Panc1 (cell line): ENCODE measurements around the gene LDLRAD4. TPM values are rescaled to one million over a fixed set of nuclear protein-coding genes. Genes with fewer than 3 reads are reported as not detected.

Source experiments
- ATAC-seq: fragments of 200-7000 bp; cut with Tn5 transposase; 2 replicates; pipeline ENCODE4 v1.9.1; 2020; ENCODE audit warnings: mild to moderate bottlenecking, moderate library complexity
- BruUV-seq: library from RNA; stranded (reverse); fragments of 400-500 nt; replicated peaks from 2 replicates; lab custom pipeline; 2021; lab: Mats Ljungman, UMichigan
- CTCF ChIA-PET: fragments of 300-600 bp; sonication (Branson Sonifier 250); formaldehyde crosslinking; loops from one replicate; lab custom pipeline; 2022; ENCODE audit warnings: antibody characterized with exemption; lab: Charles Lee
- POLR2A ChIA-PET: fragments of 300-600 bp; sonication (Branson Sonifier 250); formaldehyde crosslinking; loops from one replicate; lab custom pipeline; 2022; ENCODE audit warnings: antibody characterized with exemption; lab: Charles Lee
- DNase-seq: peaks from one replicate; pipeline ENCODE4 v3.0.0-alpha.2; 2010; ENCODE audit warnings: low read depth, low spot score
- H3K27ac ChIP-seq: 2 replicates; pipeline ENCODE4 v1.5.1; 2011; ENCODE audit warnings: mild to moderate bottlenecking, low read length, inconsistent platforms
- H3K27me3 ChIP-seq: fragments of 200-500 bp; sonication (Bioruptor generic); 2 replicates; pipeline ENCODE4 v1.6.0; 2014; ENCODE audit warnings: low read length, inconsistent platforms; ENCODE audit not compliant: control insufficient read depth, insufficient read depth
- H3K36me3 ChIP-seq: fragments of 200-500 bp; sonication (Bioruptor generic); 2 replicates; pipeline ENCODE4 v1.5.1; 2014; ENCODE audit warnings: inconsistent platforms, mild to moderate bottlenecking, low read length, moderate library complexity; ENCODE audit not compliant: control insufficient read depth, insufficient read depth
- H3K4me1 ChIP-seq: 2 replicates; pipeline ENCODE4 v1.5.1; 2011; ENCODE audit warnings: inconsistent platforms, mild to moderate bottlenecking, low read length, moderate library complexity; ENCODE audit not compliant: control insufficient read depth, insufficient read depth
- H3K4me3 ChIP-seq, 2 experiments: 2 replicates each; pipeline ENCODE4 v1.5.1; 2011 to 2012; ENCODE audit warnings: low read depth in 2 of 2, low read length in 2 of 2, mild to moderate bottlenecking in 2 of 2, inconsistent platforms in 1 of 2, moderate library complexity in 1 of 2
- H3K9me3 ChIP-seq: fragments of 200-500 bp; sonication (Bioruptor generic); 2 replicates; pipeline ENCODE4 v1.5.1; 2014; ENCODE audit warnings: low read depth, mild to moderate bottlenecking, inconsistent platforms, low read length, moderate library complexity; ENCODE audit not compliant: control insufficient read depth, insufficient read depth
- CTCF ChIP-seq: fragments of 450-650 bp; IDR thresholded peaks from 2 replicates; pipeline ENCODE4 v1.5.1; 2017; ENCODE audit warnings: mild to moderate bottlenecking
- POLR2AphosphoS5 ChIP-seq: IDR thresholded peaks from 2 replicates; pipeline ENCODE4 v1.6.1; 2012; ENCODE audit warnings: mild to moderate bottlenecking, low read depth, low read length, moderate library complexity
- REST ChIP-seq, 2 experiments: IDR thresholded peaks; 2 replicates each; pipeline ENCODE4 v1.6.1; 2011 to 2012; ENCODE audit warnings: low read depth in 2 of 2, control low read depth in 1 of 2, low read length in 1 of 2, mild to moderate bottlenecking in 1 of 2, moderate library complexity in 1 of 2; ENCODE audit not compliant: insufficient read depth in 1 of 2
- SIN3A ChIP-seq: IDR thresholded peaks from 2 replicates; pipeline ENCODE4 v1.6.1; 2012; ENCODE audit warnings: low read depth, mild to moderate bottlenecking, low read length, moderate library complexity, borderline replicate concordance; ENCODE audit not compliant: insufficient read depth
- TCF7L2 ChIP-seq: IDR thresholded peaks from 2 replicates; pipeline ENCODE4 v1.6.1; 2011; ENCODE audit warnings: mild to moderate bottlenecking, low read depth, low read length, inconsistent platforms
- in situ Hi-C: cut with HindIII; loops from 2 replicates; pipeline ENCODE4 v1.10.0; 2016; ENCODE audit warnings: low sequenced_read_pairs, low pct_unique_long_range_greater_than_20kb
- intact Hi-C: fragments of 100-400 bp; cut with micrococcal nuclease; formaldehyde crosslinking; loops from one replicate; pipeline ENCODE4 v1.10.0; 2022; ENCODE audit not compliant: unreplicated experiment
- total RNA-seq: library from RNA; stranded (reverse); gene quantifications from one replicate; pipeline ENCODE4 v1.2.1, GENCODE V29; 2021; ENCODE audit not compliant: unreplicated experiment

The LDLRAD4 gene
- total RNA-seq, 1 experiment from 2014 or later: 0.28 TPM

- CTCF ChIA-PET: no interaction called here
Measured at GRCh38 chr18:13613591-13614501, 395.3 kb downstream of the LDLRAD4 start.

GRCh38 chr18:13614641-13615288 is 396.2 kb downstream of the LDLRAD4 start:
- ChIA-PET CTCF (no interaction called here), POLR2A (no interaction called here)
- BruUV-seq: no TSS peak
- intact Hi-C loops (no loop called here), in situ Hi-C loops (no loop called here)
- Histone ChIP-seq H3K36me3 (no peaks in the 10 kb centered on the region), H3K4me1 (no peaks in the 10 kb centered on the region), H3K4me3 (no peak overlapping the region), H3K9me3 (no peaks in the 10 kb centered on the region), H3K27me3 (peaks cover 8% of the 10 kb centered on the region; the same call in 1 of the 2 replicates), H3K27ac (no peak overlapping the region)
- no peak for DNase-seq
- ATAC-seq: no peak
- TF ChIP-seq POLR2AphosphoS5 (no peak), CTCF (no peak), TCF7L2 (no peak), REST (IDR thresholded peaks at IDR 0.05; ENCODE audit: insufficient read depth in 1 of 2, low read depth in 2 of 2, low read length in 1 of 2) (no peak), SIN3A (no peak)

More at GRCh38 chr18:13613591-13614501, 395.3 kb downstream of the LDLRAD4 start:
- intact Hi-C loops: no loop called here
- Histone ChIP-seq H3K4me3 (no peak overlapping the region), H3K4me1 (no peaks in the 10 kb centered on the region), H3K27ac (no peak overlapping the region), H3K36me3 (no peaks in the 10 kb centered on the region), H3K9me3 (no peaks in the 10 kb centered on the region), H3K27me3 (peaks cover 8% of the 10 kb centered on the region; the same call in 1 of the 2 replicates)
- DNase-seq: no peak
- no peak for ATAC-seq
- POLR2A ChIA-PET: no interaction called here
- in situ Hi-C loops: no loop called here
- no TSS peak for BruUV-seq
- no peak for TF ChIP-seq TCF7L2
- no peak for TF ChIP-seq POLR2AphosphoS5
